ENCODE measurements around the gene FKBP15. TPM values are rescaled to one million over a fixed set of nuclear protein-coding genes. Genes with fewer than 3 reads are reported as not detected.

Gene FKBP15
- total and polyA plus RNA-seq, 2 donors (not counting 3 experiments of a cell fraction or from before 2014, with no cell fraction given), result 16.8 to 26.8 TPM

GRCh38 chr9:113168809-113169208, 52.3 kb downstream of the FKBP15 start:
- ChIA-PET POLR2A (no interaction called here), CTCF (no interaction called here)
- no TSS peak for BruUV-seq (replicated peaks)
- Histone ChIP-seq H3K9ac (replicated peaks; ENCODE audit: extremely low read depth, insufficient read depth, low read length) (no peak overlapping the region), H3K4me2 (ENCODE audit: insufficient read depth, low read length) (no peak overlapping the region), H3K27me3 (ENCODE audit: control insufficient read depth in 2 of 2, insufficient read depth in 2 of 2, low read length in 2 of 2) (no peaks in the 10 kb centered on the region), H3K36me3 (ENCODE audit: control insufficient read depth in 2 of 2, extremely low read depth in 1 of 2, insufficient read depth in 2 of 2, low read length in 2 of 2) (peaks cover 23 to 54% of the 10 kb centered on the region in 2 experiments), H3K4me1 (ENCODE audit: control insufficient read depth, extremely low read depth, insufficient read depth, low read length) (no peaks in the 10 kb centered on the region), H3K79me2 (ENCODE audit: control insufficient read depth, insufficient read depth, low read length) (no peaks in the 10 kb centered on the region), H4K20me1 (replicated peaks; ENCODE audit: control insufficient read depth, extremely low read depth, insufficient read depth, low read length) (no peaks in the 10 kb centered on the region), H3K9me3 (replicated peaks; ENCODE audit: control insufficient read depth, insufficient read depth, low read length) (no peaks in the 10 kb centered on the region), H3K9me1 (replicated peaks; ENCODE audit: control insufficient read depth, extremely low read depth, insufficient read depth, low read length) (no peaks in the 10 kb centered on the region), H2AFZ (ENCODE audit: low read depth, low read length) (no peak overlapping the region), H3K4me3 (replicated peaks in 1 of 3; ENCODE audit: insufficient read depth in 1 of 3, low read depth in 1 of 3, low read length in 3 of 3) (no peak overlapping the region), H3K27ac (ENCODE audit: insufficient read depth, low read depth, low read length) (no peak overlapping the region)
- no peak for TF ChIP-seq FOS (IDR thresholded peaks at IDR 0.05; ENCODE audit: borderline replicate concordance, insufficient read depth, low read length)
- TF ChIP-seq POLR2AphosphoS5 (IDR thresholded peaks at IDR 0.05; ENCODE audit: insufficient read depth, low read depth, low read length), result no peak
- TF ChIP-seq MYC (IDR thresholded peaks at IDR 0.05; ENCODE audit: low read depth, low read length), result no peak
- TF ChIP-seq CTCF (IDR thresholded peaks at IDR 0.05; ENCODE audit: extremely low read depth in 1 of 2, insufficient read depth in 1 of 2, low read depth in 1 of 2, low read length in 2 of 2), result no peak
- no peak for TF ChIP-seq GATA2 (IDR thresholded peaks at IDR 0.05; ENCODE audit: insufficient read depth, insufficient read length, low read depth, low read length)
- TF ChIP-seq EZH2 (IDR thresholded peaks at IDR 0.05; ENCODE audit: borderline replicate concordance, low read depth, low read length, severe bottlenecking), result no peak
- no peak for TF ChIP-seq MAX (IDR thresholded peaks at IDR 0.05; ENCODE audit: insufficient read depth, insufficient read length)
- no peak for TF ChIP-seq JUN (IDR thresholded peaks at IDR 0.05; ENCODE audit: borderline replicate concordance, insufficient read depth, insufficient read length, low read depth)
- no peak for TF ChIP-seq POLR2A (IDR thresholded peaks at IDR 0.05; ENCODE audit: low read depth, low read length)
- FAIRE-seq, result no peak
- intact Hi-C loops (cut with micrococcal nuclease) (no loop called here), dilution Hi-C loops (cut with MboI; ENCODE audit: extremely low pct_ligation_motif_present, low sequenced_read_pairs) (no loop called here)
- no peak for DNase-seq (ENCODE audit: low read depth, low spot score)

Measured in endothelial cell of umbilical vein (primary cell).